Activated naive CD8-positive, alpha-beta T cell treated with anti-CD3 and anti-CD28 coated beads, Interleukin-2, amount 10 ng/mL, durations not matched to agents 7 days and 5 days (primary cell): ENCODE data around the gene PIK3R1. TPM values are rescaled to one million over a fixed set of nuclear protein-coding genes. Genes with fewer than 3 reads are reported as not detected.
A peak's percentile ranks its signal among the peaks of the same experiment; 100 is the strongest.

Experiments used
- ATAC-seq: fragments of 150-1000 bp; cut with Tn5 transposase; one replicate; pipeline ENCODE4 v1.10.0; 2021; ENCODE audit warnings: low read depth, moderate library complexity
- POLR2A ChIA-PET: fragments of 350-600 bp; sonication (Branson Sonifier 250); formaldehyde crosslinking; loops from one replicate; lab custom pipeline; 2021; ENCODE audit warnings: antibody characterized with exemption; lab: Charles Lee
- DNase-seq: peaks from one replicate; pipeline ENCODE4 v3.0.0; 2021
- H3K27ac Mint-ChIP-seq: one replicate; pipeline ENCODE4 v1.8.0; 2022; ENCODE audit warnings: mild to moderate bottlenecking, mixed read lengths
- H3K27me3 Mint-ChIP-seq: one replicate; pipeline ENCODE4 v1.8.0; 2022; ENCODE audit warnings: mild to moderate bottlenecking, moderate library complexity, mixed read lengths
- H3K36me3 Mint-ChIP-seq: one replicate; pipeline ENCODE4 v1.8.0; 2021; ENCODE audit warnings: mild to moderate bottlenecking, mixed read lengths
- H3K4me1 Mint-ChIP-seq: one replicate; pipeline ENCODE4 v1.8.0; 2021; ENCODE audit warnings: mixed read lengths
- H3K4me3 Mint-ChIP-seq: one replicate; pipeline ENCODE4 v1.8.0; 2022; ENCODE audit warnings: mild to moderate bottlenecking, moderate library complexity, mixed read lengths
- H3K9me3 Mint-ChIP-seq: one replicate; pipeline ENCODE4 v1.8.0; 2021; ENCODE audit warnings: mixed read lengths
- total RNA-seq, 2 experiments: library from RNA; stranded (reverse); gene quantifications; one replicate each; pipeline ENCODE4 v1.2.3, GENCODE V29; 2021

The PIK3R1 gene
- total RNA-seq, 2 experiments from 2014 or later, result 86.5 to 86.8 TPM

- peak overlapping the region; percentile 11 for H3K27ac Mint-ChIP-seq
- POLR2A ChIA-PET, result no interaction called here
- peaks cover 4% of the 10 kb centered on the region for H3K36me3 Mint-ChIP-seq
- peak; percentile 69 for ATAC-seq
- peaks cover 21% of the 10 kb centered on the region for H3K4me1 Mint-ChIP-seq
- H3K27me3 Mint-ChIP-seq, result peaks cover 4% of the 10 kb centered on the region
- H3K9me3 Mint-ChIP-seq, result peaks cover 9% of the 10 kb centered on the region
- peak overlapping the region; percentile 21 for H3K4me3 Mint-ChIP-seq
- no peak for DNase-seq
These were observed 129.0 kb downstream of the PIK3R1 start for GRCh38 chr5:68344447-68345111.

GRCh38 chr5:68345171-68345570 lies 129.6 kb downstream of the PIK3R1 start:
- peaks cover 9% of the 10 kb centered on the region for H3K9me3 Mint-ChIP-seq
- H3K4me1 Mint-ChIP-seq, result peaks cover 21% of the 10 kb centered on the region
- peaks cover 4% of the 10 kb centered on the region for H3K27me3 Mint-ChIP-seq
- H3K36me3 Mint-ChIP-seq, result peaks cover 4% of the 10 kb centered on the region
- DNase-seq (no peak), ATAC-seq (no peak)
- POLR2A ChIA-PET, result no interaction called here
- H3K4me3 Mint-ChIP-seq, result no peak overlapping the region
- no peak overlapping the region for H3K27ac Mint-ChIP-seq

GRCh38 chr5:68345582-68345981 lies 130.0 kb downstream of the PIK3R1 start:
- POLR2A ChIA-PET, result no interaction called here
- Mint-ChIP-seq H3K27me3 (peaks cover 4% of the 10 kb centered on the region), H3K4me1 (peaks cover 21% of the 10 kb centered on the region), H3K36me3 (peaks cover 4% of the 10 kb centered on the region), H3K4me3 (no peak overlapping the region), H3K27ac (no peak overlapping the region), H3K9me3 (peaks cover 9% of the 10 kb centered on the region)
- ATAC-seq, result no peak
- no peak for DNase-seq

- POLR2A ChIA-PET, result no interaction called here
- peaks cover 4% of the 10 kb centered on the region for H3K36me3 Mint-ChIP-seq
- DNase-seq (no peak), ATAC-seq (no peak)
- H3K27ac Mint-ChIP-seq, result no peak overlapping the region
- peaks cover 3% of the 10 kb centered on the region for H3K27me3 Mint-ChIP-seq
- peaks cover 18% of the 10 kb centered on the region for H3K4me1 Mint-ChIP-seq
- H3K4me3 Mint-ChIP-seq, result no peak overlapping the region
- H3K9me3 Mint-ChIP-seq, result peaks cover 9% of the 10 kb centered on the region
These were observed 132.0 kb downstream of the PIK3R1 start for GRCh38 chr5:68347536-68347935.

GRCh38 chr5:68348447-68349222 lies 133.1 kb downstream of the PIK3R1 start:
- ATAC-seq (no peak), DNase-seq (no peak)
- Mint-ChIP-seq H3K36me3 (peaks cover 4% of the 10 kb centered on the region), H3K27ac (no peak overlapping the region), H3K27me3 (peaks cover 3% of the 10 kb centered on the region), H3K4me3 (no peak overlapping the region), H3K4me1 (peaks cover 15% of the 10 kb centered on the region), H3K9me3 (peaks cover 9% of the 10 kb centered on the region)
- POLR2A ChIA-PET, result no interaction called here

- Mint-ChIP-seq H3K27ac (no peak overlapping the region), H3K27me3 (no peaks in the 10 kb centered on the region), H3K36me3 (peaks cover 4% of the 10 kb centered on the region), H3K4me1 (peaks cover 12% of the 10 kb centered on the region), H3K9me3 (peaks cover 9% of the 10 kb centered on the region), H3K4me3 (no peak overlapping the region)
- no peak for DNase-seq
- no peak for ATAC-seq
- POLR2A ChIA-PET, result no interaction called here
These were observed 134.6 kb downstream of the PIK3R1 start for GRCh38 chr5:68350176-68350575.
